NCI-H2107 treated with DMSO at 0.1 percent for 48 hours (cell line): ENCODE results near the gene NBEAL2.

Experiments used
- DNase-seq: peaks from one replicate; lab custom pipeline; 2025; ENCODE audit not compliant: unreplicated experiment; lab: John Stamatoyannopoulos, UW

Gene NBEAL2

GRCh38 chr3:46943237-46944187 is 36.0 kb upstream of the NBEAL2 start:
- no peak for DNase-seq

GRCh38 chr3:46944191-46944590 is 35.3 kb upstream of the NBEAL2 start:
- DNase-seq: no peak

GRCh38 chr3:46946416-46946815 is 33.0 kb upstream of the NBEAL2 start:
- no peak for DNase-seq

GRCh38 chr3:46946856-46947545 is 32.5 kb upstream of the NBEAL2 start:
- DNase-seq: no peak

GRCh38 chr3:46947546-46947901 is 31.9 kb upstream of the NBEAL2 start:
- no peak for DNase-seq

- DNase-seq: no peak
Observed at GRCh38 chr3:46947981-46948791, 31.3 kb upstream of the NBEAL2 start.

GRCh38 chr3:46948830-46949671 is 30.4 kb upstream of the NBEAL2 start:
- no peak for DNase-seq

- no peak for DNase-seq
Observed at GRCh38 chr3:46950177-46950576, 29.3 kb upstream of the NBEAL2 start.

- DNase-seq: no peak
Observed at GRCh38 chr3:46950650-46951241, 28.7 kb upstream of the NBEAL2 start.

GRCh38 chr3:46952813-46953212 is 26.7 kb upstream of the NBEAL2 start:
- DNase-seq: no peak

- DNase-seq: no peak
Observed at GRCh38 chr3:46953234-46954010, 26.0 kb upstream of the NBEAL2 start.

- DNase-seq: no peak
Observed at GRCh38 chr3:46954178-46954577, 25.3 kb upstream of the NBEAL2 start.

- no peak for DNase-seq
Observed at GRCh38 chr3:46955157-46955556, 24.3 kb upstream of the NBEAL2 start.

- no peak for DNase-seq
Observed at GRCh38 chr3:46955801-46956259, 23.6 kb upstream of the NBEAL2 start.

- DNase-seq: no peak
Observed at GRCh38 chr3:46957092-46957820, 22.2 kb upstream of the NBEAL2 start.

- DNase-seq: no peak
Observed at GRCh38 chr3:46958467-46959160, 20.9 kb upstream of the NBEAL2 start.

- no peak for DNase-seq
Observed at GRCh38 chr3:46959161-46959511, 20.3 kb upstream of the NBEAL2 start.

GRCh38 chr3:46960081-46960701 is 19.3 kb upstream of the NBEAL2 start:
- DNase-seq: no peak
